SK-N-DZ (cell line): ENCODE measurements around the gene CSRP1.
A peak's percentile ranks its signal among the peaks of the same experiment; 100 is the strongest.
"Not testable (repeated sequence)": the region's sequence is repeated elsewhere in the genome, so short reads cannot be mapped to it uniquely, and the experiment has no call there.

Source experiments
- DNase-seq: peaks from one replicate; pipeline ENCODE4 v3.0.0-alpha.2; 2015; ENCODE audit warnings: low spot score

CSRP1 gene

GRCh38 chr1:201497935-201498509 is 8.9 kb downstream of the CSRP1 start:
- no peak for DNase-seq

DNA sequence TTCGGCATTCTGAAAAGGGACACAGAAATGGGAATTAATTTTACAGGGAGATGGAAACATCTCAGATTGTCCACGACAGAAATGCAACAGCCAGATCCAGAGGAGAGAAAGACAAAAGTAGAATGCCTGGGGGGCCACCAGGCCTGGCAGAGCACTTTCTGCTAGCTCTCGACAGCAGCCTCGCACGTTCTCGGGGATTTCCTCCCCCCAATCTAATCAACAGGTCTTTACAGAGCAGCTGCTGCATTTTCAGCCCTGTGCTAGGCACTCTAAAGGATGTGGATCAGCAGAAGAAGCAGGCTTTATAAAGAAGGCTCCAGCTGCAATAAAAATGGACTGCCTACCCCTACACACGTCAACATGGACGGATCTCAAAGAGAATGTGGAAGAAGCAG is 10.6 kb downstream of the CSRP1 start:
- DNase-seq = no peak

DNA sequence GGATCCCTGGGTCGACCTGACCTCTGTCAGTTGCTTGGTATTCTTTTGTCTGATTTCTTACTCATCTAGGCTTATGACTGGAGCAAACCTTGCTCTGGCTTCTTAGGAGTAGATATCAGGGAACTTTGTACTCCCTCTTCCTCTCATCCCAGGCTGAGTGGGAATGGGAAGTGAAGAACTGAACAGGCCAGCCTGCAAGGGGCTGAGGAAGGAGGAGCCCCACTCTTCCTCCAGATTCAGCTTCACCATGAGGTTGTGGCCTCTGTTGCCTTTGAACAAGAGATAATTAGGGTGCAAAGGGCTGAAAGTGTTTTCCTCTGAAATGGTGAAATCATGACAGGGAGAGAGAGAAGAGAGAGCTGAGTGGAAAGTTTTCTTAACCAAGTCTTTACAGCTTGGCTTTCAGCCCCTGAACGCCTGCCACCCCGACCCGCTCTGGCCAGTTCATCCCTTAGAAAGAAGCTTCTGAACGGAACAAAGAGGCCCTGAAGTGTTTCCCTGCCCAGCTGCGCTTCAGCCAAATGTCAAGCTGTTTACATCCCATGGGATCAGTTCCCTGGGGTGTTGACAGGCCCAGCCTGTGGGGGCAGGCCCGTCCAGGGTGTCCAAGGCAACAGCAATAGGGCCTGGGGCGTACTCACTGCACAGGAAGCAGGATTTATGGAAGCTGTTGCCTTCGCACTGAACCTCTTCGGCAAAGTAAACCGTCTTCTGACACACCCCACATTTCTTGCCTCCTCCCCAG is 11.2 kb downstream of the CSRP1 start:
- DNase-seq = no peak

DNA sequence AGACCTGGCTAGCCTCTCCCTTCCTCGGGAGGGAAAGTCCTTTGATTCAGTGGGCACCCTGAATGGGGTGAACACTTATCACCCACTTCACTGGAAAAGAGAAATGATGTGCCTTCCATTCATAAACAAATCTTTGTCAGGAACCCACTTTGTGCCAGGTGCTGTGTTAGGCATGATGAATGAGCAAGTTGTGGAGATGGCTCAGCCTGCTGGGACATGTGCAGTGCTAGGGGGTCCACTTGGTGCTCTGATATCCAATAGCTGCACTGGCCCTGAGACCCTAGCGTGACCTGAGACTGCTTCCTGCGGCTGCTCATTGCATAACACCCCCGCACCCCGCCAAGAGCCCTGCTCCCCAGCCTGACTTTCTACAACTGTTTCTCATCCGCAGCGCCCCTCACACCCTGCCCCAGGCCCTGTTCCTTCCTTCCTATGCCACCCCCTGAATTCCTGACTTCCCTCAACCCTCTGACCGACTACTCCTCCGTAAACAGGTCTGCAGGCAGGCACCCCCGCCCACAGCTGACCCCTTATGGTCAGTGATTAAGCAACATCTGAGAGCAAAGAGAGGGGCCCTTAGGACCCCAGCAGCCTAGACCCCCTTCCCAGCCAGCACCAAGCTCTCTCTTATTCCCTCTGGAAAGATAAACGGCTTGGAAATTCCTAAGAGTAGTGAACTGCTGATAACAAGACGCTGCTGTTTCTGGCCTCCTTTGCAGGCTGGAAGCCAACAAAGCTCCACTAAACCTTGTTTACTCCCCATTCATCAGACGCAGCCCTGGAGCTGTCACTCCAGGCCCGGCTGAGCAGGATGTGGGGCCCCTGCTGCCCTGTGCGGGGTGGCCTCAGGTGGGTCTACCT is 12.9 kb downstream of the CSRP1 start:
- no peak for DNase-seq

DNA sequence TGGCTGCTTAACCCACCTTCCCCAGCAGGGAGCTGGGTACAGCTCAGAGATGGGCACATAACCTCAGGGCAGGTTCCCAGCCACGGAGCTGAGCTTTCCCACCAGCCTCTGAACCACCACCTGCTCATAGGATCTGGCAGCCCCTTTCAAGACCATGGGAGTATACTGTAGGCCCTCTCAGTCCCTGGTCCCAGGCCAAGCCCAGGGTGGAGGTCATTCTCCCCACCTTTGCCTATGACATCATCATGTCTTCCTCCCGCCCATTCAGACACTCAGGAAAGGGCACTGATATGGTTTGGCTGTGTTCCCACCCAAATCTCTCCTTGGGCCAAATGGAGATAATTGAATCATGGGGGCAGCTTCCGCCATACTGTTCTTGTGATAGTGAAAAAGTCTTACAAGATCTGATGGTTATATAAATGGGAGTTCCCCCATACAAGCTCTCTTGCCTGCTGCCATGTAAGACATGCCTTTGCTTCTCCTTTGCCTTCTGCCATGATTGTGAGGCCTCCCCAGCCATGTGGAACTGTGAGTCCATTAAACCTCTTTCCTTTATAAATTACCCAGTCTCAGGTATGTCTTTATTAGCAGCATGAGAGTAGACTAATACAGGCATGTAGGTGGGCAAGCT is 13.8 kb downstream of the CSRP1 start:
- not testable (repeated sequence) for DNase-seq

- no peak for DNase-seq
Observed at GRCh38 chr1:201491896-201492511, 14.9 kb downstream of the CSRP1 start.

DNA sequence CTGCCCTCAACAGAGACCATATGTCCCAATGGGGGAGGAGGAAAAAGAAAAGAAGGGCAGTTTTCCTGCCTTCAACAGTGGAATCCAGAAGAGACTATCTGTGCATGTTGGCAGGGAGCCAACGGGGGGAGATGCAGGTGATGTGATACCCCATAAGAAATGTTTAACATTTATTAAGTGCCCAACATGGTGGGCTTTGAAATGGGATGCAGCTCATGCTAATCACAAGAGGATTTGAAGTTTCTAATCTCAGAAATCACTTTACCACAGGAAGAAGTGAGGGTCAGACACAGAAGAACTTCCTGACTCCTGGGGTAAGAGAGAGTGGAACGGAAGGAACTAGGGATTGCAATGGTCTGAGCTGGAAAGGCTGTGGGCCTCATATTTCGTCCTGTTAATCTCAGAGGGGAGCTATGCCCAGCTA is 16.2 kb downstream of the CSRP1 start:
- DNase-seq = no peak

DNA sequence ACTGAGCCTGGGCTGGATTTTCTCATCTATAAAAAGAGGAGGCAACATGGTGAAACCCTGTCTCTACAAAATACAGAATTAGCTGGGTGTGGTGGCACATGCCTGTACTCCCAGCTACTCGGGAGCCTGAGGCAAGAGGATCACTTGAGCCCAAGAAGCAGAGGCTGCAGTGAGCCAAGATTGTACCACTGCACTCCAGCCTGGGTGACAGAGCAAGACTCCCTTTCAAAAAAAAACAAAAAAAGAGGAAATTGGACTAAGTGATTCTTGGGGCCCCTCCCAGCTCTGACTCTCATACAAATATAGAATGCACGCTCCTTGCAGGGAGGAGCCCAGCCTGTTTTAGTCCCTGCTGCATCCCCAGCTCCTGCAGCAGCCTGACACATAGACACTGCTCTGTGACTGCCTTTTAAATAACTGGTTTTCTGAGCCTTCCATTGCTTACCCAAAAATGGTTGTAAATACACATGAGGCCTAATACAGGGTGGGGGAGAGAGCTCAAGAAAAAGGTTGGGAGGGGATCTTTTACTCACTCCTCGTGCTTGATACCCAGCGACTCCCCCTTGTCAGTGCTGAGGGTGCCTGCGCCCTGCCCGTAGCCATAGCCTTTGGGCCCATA is 17.2 kb downstream of the CSRP1 start:
- DNase-seq = no peak

- no peak for DNase-seq
Observed at GRCh38 chr1:201488830-201489589, 17.9 kb downstream of the CSRP1 start.

GRCh38 chr1:201487742-201488141 is 19.2 kb downstream of the CSRP1 start:
- no peak for DNase-seq

DNA sequence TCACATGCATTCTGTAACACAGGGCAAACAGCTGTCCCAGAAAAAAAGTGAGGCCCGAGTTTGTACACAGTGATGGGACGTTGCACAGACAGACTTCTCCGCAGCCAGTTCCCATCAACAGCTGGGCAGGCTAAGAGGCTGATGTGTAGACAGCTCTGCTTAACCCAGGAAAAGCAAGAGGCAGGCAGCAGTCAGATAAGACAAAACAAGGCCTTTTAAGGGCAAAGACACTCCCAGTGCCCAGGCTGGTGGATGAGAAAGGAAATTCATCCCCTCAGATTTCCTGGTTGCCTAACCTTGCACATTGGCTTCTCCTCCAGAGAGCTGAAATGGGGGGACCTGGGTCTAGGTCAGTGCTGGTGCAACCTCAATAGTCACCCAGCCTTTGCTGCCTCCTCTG is 20.7 kb downstream of the CSRP1 start:
- DNase-seq = no peak

DNA sequence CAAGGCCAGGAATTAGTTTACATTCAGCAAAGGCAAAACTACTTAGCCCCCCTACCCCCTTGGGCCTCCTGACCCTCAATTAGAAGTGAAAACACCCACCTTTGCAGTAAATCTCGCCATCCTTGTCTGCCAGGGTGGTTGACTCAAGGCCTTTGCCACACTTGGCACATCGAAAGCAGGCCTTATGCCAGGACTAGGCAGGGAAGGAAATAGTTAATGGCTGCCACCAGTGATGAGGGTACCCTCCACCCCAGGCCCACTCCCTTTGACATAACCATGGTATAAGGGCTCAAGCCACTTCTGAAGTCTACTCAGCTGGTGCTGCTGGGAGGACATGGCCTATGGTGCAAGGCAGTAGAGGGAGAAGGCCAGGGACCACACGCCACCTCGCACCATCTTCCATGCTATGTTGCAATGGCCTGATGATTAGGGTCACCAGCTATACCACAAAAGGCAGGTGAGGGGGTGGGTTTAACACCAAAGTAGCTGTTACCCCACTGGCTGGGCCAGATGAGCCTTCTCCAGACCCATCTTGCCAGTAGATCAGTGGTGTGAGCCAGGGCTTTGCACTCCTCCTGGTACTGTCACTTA is 21.6 kb downstream of the CSRP1 start:
- DNase-seq = no peak

- DNase-seq = no peak
Observed at GRCh38 chr1:201483373-201483949, 23.5 kb downstream of the CSRP1 start.

DNA sequence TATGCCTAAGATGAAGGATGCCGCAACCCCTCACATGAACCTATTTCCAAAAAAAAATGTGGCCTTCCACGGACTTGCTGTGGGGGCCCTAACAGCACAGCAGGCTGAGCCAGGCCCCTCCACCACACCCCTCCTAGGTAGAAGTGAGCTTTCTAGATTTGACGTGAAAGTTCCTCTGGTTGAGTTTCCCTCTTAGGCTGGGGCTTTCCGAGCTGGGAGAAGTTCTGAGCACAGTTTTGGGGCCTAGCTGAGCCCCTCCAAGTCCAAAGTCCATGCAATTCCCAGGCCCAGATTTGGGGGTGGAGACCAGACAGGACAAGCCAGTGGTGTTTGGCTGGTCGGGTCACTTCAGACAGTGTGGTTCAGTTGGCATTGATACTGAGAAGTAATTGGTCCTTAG is 24.2 kb downstream of the CSRP1 start:
- no peak for DNase-seq

GRCh38 chr1:201481761-201482493 is 25.0 kb downstream of the CSRP1 start:
- peak; percentile 67 for DNase-seq

DNA sequence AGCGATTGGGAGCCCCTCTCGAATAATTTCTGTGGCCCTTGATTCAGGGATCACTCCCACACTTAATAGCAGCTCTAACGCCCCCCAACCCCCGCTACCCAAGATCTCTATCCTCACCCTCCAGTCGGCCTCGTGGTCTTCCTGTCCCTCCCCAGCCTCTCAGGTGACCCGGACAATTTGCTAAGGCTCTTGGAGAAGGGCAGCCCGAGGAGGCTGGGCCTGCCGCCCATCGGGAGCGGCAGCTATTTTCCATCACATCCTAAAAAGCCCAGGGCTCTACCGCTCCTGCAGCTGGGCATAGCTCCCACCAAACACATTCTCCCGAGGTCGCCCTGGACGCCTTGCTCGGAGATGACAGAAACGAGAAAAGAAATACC is 25.9 kb downstream of the CSRP1 start:
- DNase-seq = no peak

- DNase-seq = no peak
Observed at GRCh38 chr1:201480231-201481003, 26.5 kb downstream of the CSRP1 start.

GRCh38 chr1:201479201-201479730 is 27.7 kb downstream of the CSRP1 start:
- no peak for DNase-seq
